MG63 (cell line): ENCODE data around the gene MRPL57. TPM values are rescaled to one million over a fixed set of nuclear protein-coding genes. Genes with fewer than 3 reads are reported as not detected.
"Not testable (repeated sequence)": the region's sequence is repeated elsewhere in the genome, so short reads cannot be mapped to it uniquely, and the experiment has no call there.

ENCODE experiments used
- DNase-seq: peaks from one replicate; pipeline ENCODE4 v3.0.0-alpha.2; 2020
- H3K27me3 ChIP-seq: fragments of 250-450 bp; sonication (Bioruptor Pico); 2 replicates; pipeline ENCODE4 v1.5.1; 2020; ENCODE audit warnings: mild to moderate bottlenecking, moderate library complexity
- H3K36me3 ChIP-seq: fragments of 250-450 bp; sonication (Bioruptor Pico); 2 replicates; pipeline ENCODE4 v1.5.1; 2020; ENCODE audit warnings: mild to moderate bottlenecking, moderate library complexity
- H3K4me3 ChIP-seq: fragments of 250-450 bp; sonication (Bioruptor Pico); 2 replicates; pipeline ENCODE4 v1.5.1; 2020; ENCODE audit warnings: mild to moderate bottlenecking, moderate library complexity
- H3K9me3 ChIP-seq: fragments of 250-450 bp; sonication (Bioruptor Pico); 2 replicates; pipeline ENCODE4 v1.5.1; 2020; ENCODE audit warnings: mild to moderate bottlenecking, moderate library complexity
- total RNA-seq: library from RNA; depleted of rRNA; stranded (reverse); fragments of >200 nt; shearing (Covaris generic); gene quantifications from 2 replicates; pipeline ENCODE4 v1.2.3, GENCODE V29; 2014; ENCODE audit warnings: low replicate concordance; rRNA removed

MRPL57 gene
- total RNA-seq, 1 experiment from 2014 or later, result 18.0 TPM

GRCh38 chr13:21219716-21220115 lies 43.3 kb downstream of the MRPL57 start:
- DNase-seq, H3K9me3 ChIP-seq, H3K4me3 ChIP-seq, H3K27me3 ChIP-seq, H3K36me3 ChIP-seq: not testable (repeated sequence)

- Histone ChIP-seq H3K27me3 (no peaks in the 10 kb centered on the region), H3K4me3 (no peak overlapping the region), H3K36me3 (no peaks in the 10 kb centered on the region), H3K9me3 (peaks cover 7% of the 10 kb centered on the region)
- no peak for DNase-seq
Observed at GRCh38 chr13:21221268-21221667, 44.8 kb downstream of the MRPL57 start.

- no peaks in the 10 kb centered on the region for H3K27me3 ChIP-seq
- no peak for DNase-seq
- peaks cover 7% of the 10 kb centered on the region for H3K9me3 ChIP-seq
- no peak overlapping the region for H3K4me3 ChIP-seq
- H3K36me3 ChIP-seq, result no peaks in the 10 kb centered on the region
Observed at GRCh38 chr13:21225082-21225481, 48.6 kb downstream of the MRPL57 start.

- peaks cover 7% of the 10 kb centered on the region for H3K9me3 ChIP-seq
- no peak overlapping the region for H3K4me3 ChIP-seq
- no peak for DNase-seq
- H3K36me3 ChIP-seq, result no peaks in the 10 kb centered on the region
- no peaks in the 10 kb centered on the region for H3K27me3 ChIP-seq
Observed at GRCh38 chr13:21225841-21226581, 49.6 kb downstream of the MRPL57 start.

GRCh38 chr13:21227917-21228316 lies 51.5 kb downstream of the MRPL57 start:
- Histone ChIP-seq H3K4me3 (no peak overlapping the region), H3K9me3 (no peaks in the 10 kb centered on the region), H3K27me3 (no peaks in the 10 kb centered on the region), H3K36me3 (no peaks in the 10 kb centered on the region)
- no peak for DNase-seq

Other genes with a start within 250 kb of the MRPL57 start
- 8.2 and 10.6 TPM in 2 replicates for gene LATS2, start 115.1 kb upstream of the MRPL57 start, total RNA-seq
- 53.1 and 147 TPM in 2 replicates for gene SAP18, start 36.5 kb upstream of the MRPL57 start, total RNA-seq
- 13.3 and 18.5 TPM in 2 replicates for gene SKA3, start 106 bp upstream of the MRPL57 start, total RNA-seq